IMR-90 (cell line): ENCODE data around the gene PRRX1.

Source experiments
- BHLHE40 ChIP-seq: fragments of 150-350 bp; IDR thresholded peaks from 2 replicates; pipeline ENCODE4 v1.6.1; 2016; ENCODE audit warnings: mild to moderate bottlenecking, low read depth, low read length
- CEBPB ChIP-seq: IDR thresholded peaks from 2 replicates; pipeline ENCODE4 v1.6.1; 2012; ENCODE audit warnings: low read depth, low read length, improper control_type of control experiment
- CHD1 ChIP-seq: IDR thresholded peaks from 2 replicates; pipeline ENCODE4 v1.6.1; 2012; ENCODE audit warnings: low read depth, low read length, improper control_type of control experiment
- CTCF ChIP-seq: conservative IDR thresholded peaks from 2 replicates; pipeline ENCODE4 v1.5.1; 2012; ENCODE audit warnings: mild to moderate bottlenecking, low read depth, low read length, improper control_type of control experiment
- MAFK ChIP-seq: IDR thresholded peaks from 2 replicates; pipeline ENCODE4 v1.6.1; 2012; ENCODE audit warnings: low read depth, low read length, improper control_type of control experiment
- MAZ ChIP-seq: IDR thresholded peaks from 2 replicates; pipeline ENCODE4 v1.6.1; 2012; ENCODE audit warnings: low read depth, mild to moderate bottlenecking, low read length, improper control_type of control experiment, moderate library complexity, borderline replicate concordance
- MXI1 ChIP-seq: IDR thresholded peaks from 2 replicates; pipeline ENCODE4 v1.6.1; 2012; ENCODE audit warnings: low read depth, mild to moderate bottlenecking, low read length, moderate library complexity, borderline replicate concordance
- POLR2A ChIP-seq: IDR thresholded peaks from 2 replicates; pipeline ENCODE4 v1.6.1; 2012; ENCODE audit warnings: mild to moderate bottlenecking, low read depth, low read length
- RAD21 ChIP-seq: IDR thresholded peaks from 2 replicates; pipeline ENCODE4 v1.6.1; 2012; ENCODE audit warnings: low read length, improper control_type of control experiment
- RFX5 ChIP-seq: IDR thresholded peaks from 2 replicates; pipeline ENCODE4 v1.8.0; 2012; ENCODE audit warnings: low read depth, mild to moderate bottlenecking, low read length, moderate library complexity
- SMC3 ChIP-seq: fragments of 150-350 bp; IDR thresholded peaks from 2 replicates; pipeline ENCODE4 v1.6.1; 2016; ENCODE audit warnings: low read depth, mild to moderate bottlenecking, antibody characterized with exemption, low read length, moderate library complexity
- USF2 ChIP-seq: fragments of 150-350 bp; IDR thresholded peaks from 2 replicates; pipeline ENCODE4 v1.6.1; 2017; ENCODE audit warnings: mild to moderate bottlenecking, antibody characterized with exemption, low read length, low read depth

- TF ChIP-seq CTCF, result no peak
- TF ChIP-seq BHLHE40, result no peak
- no peak for TF ChIP-seq USF2
- no peak for TF ChIP-seq MXI1
- TF ChIP-seq RAD21, result no peak
- TF ChIP-seq POLR2A, result no peak
- no peak for TF ChIP-seq CEBPB
- no peak for TF ChIP-seq CHD1
- TF ChIP-seq RFX5, result no peak
- no peak for TF ChIP-seq MAFK
- no peak for TF ChIP-seq SMC3
- TF ChIP-seq MAZ, result no peak
These were observed 22.4 kb downstream of the PRRX1 start for GRCh38 chr1:170686291-170686690.
